Neuronal stem cell (in vitro differentiated cells): Measurements from ENCODE around the gene P3H1.
A peak's percentile ranks its signal among the peaks of the same experiment; 100 is the strongest.

Experiments used
- DNase-seq: peaks from one replicate; pipeline ENCODE4 v3.0.0-alpha.2; 2013; ENCODE audit warnings: low spot score
- H2AFZ ChIP-seq: one replicate; pipeline ENCODE4 v1.6.1; 2013; ENCODE audit warnings: mild to moderate bottlenecking, low read length, inconsistent platforms
- H2AK5ac ChIP-seq: 2 replicates; pipeline ENCODE4 v1.6.1; 2013; ENCODE audit warnings: low read depth, mild to moderate bottlenecking, inconsistent platforms, low read length, moderate library complexity, mixed read lengths
- H2BK120ac ChIP-seq: 2 replicates; pipeline ENCODE4 v1.6.1; 2013; ENCODE audit warnings: low read depth, mild to moderate bottlenecking, inconsistent platforms, low read length, moderate library complexity, mixed read lengths
- H2BK12ac ChIP-seq: one replicate; pipeline ENCODE4 v1.6.1; 2013; ENCODE audit warnings: low read length, inconsistent platforms
- H2BK15ac ChIP-seq: 2 replicates; pipeline ENCODE4 v1.6.1; 2013; ENCODE audit warnings: mild to moderate bottlenecking, low read length, inconsistent platforms, mixed read lengths
- H2BK5ac ChIP-seq: one replicate; pipeline ENCODE4 v1.6.1; 2013; ENCODE audit warnings: inconsistent platforms, mild to moderate bottlenecking, low read length, moderate library complexity
- H3K14ac ChIP-seq: one replicate; pipeline ENCODE4 v1.6.1; 2013; ENCODE audit warnings: low read length, inconsistent platforms
- H3K18ac ChIP-seq: 2 replicates; pipeline ENCODE4 v1.6.1; 2013; ENCODE audit warnings: low read length, inconsistent platforms
- H3K23ac ChIP-seq: 2 replicates; pipeline ENCODE4 v1.6.1; 2013; ENCODE audit warnings: low read depth, mild to moderate bottlenecking, mixed read lengths, low read length, inconsistent platforms; ENCODE audit not compliant: poor library complexity
- H3K27ac ChIP-seq: replicated peaks from 3 replicates; pipeline ENCODE4 v1.5.1; 2013; ENCODE audit warnings: low read length, inconsistent platforms
- H3K27me3 ChIP-seq, 3 experiments: 2 replicates each; pipeline ENCODE4 v1.6.1; 2013; ENCODE audit warnings: low read length in 3 of 3, mild to moderate bottlenecking in 2 of 3, inconsistent platforms in 1 of 3, low read depth in 1 of 3, mixed read lengths in 1 of 3, moderate library complexity in 1 of 3; ENCODE audit not compliant: control insufficient read depth in 3 of 3, insufficient read depth in 3 of 3
- H3K36me3 ChIP-seq, 2 donors: replicated peaks in 1 of 2; 2 replicates each; pipeline ENCODE4 v1.6.1; 2013; ENCODE audit warnings: low read length in 2 of 2; ENCODE audit not compliant: control insufficient read depth in 2 of 2, insufficient read depth in 2 of 2
- H3K4ac ChIP-seq: 2 replicates; pipeline ENCODE4 v1.6.1; 2013; ENCODE audit warnings: inconsistent platforms, mild to moderate bottlenecking, low read length, moderate library complexity
- H3K4me1 ChIP-seq, 2 donors: 1 replicate in 1 of 2; 2 replicates in 1 of 2; pipeline ENCODE4 v1.6.1; 2013; ENCODE audit warnings: low read length in 2 of 2, low read depth in 1 of 2; ENCODE audit not compliant: control insufficient read depth in 2 of 2, insufficient read depth in 1 of 2
- H3K4me2 ChIP-seq: one replicate; pipeline ENCODE4 v1.6.1; 2013; ENCODE audit warnings: mild to moderate bottlenecking, low read length, inconsistent platforms; ENCODE audit not compliant: insufficient read depth, poor library complexity, severe bottlenecking
- H3K4me3 ChIP-seq, 2 donors: 2 replicates each; pipeline ENCODE4 v1.5.1; 2013; ENCODE audit warnings: low read length in 2 of 2, mild to moderate bottlenecking in 2 of 2, inconsistent platforms in 1 of 2, moderate library complexity in 1 of 2
- H3K79me1 ChIP-seq: one replicate; pipeline ENCODE4 v1.6.1; 2013; ENCODE audit warnings: low read depth, mild to moderate bottlenecking, inconsistent platforms, low read length, moderate library complexity
- H3K9ac ChIP-seq: one replicate; pipeline ENCODE4 v1.6.1; 2013; ENCODE audit warnings: mild to moderate bottlenecking, low read depth, low read length, inconsistent platforms; ENCODE audit not compliant: poor library complexity
- H3K9me3 ChIP-seq, 2 donors: replicated peaks in 1 of 2; 2 replicates each; pipeline versions ENCODE3 to v1.6.1; 2013; ENCODE audit warnings: low read length in 2 of 2, mild to moderate bottlenecking in 2 of 2, inconsistent platforms in 1 of 2, low read depth in 1 of 2, mixed read lengths in 1 of 2, moderate library complexity in 1 of 2; ENCODE audit not compliant: control insufficient read depth in 2 of 2, insufficient read depth in 1 of 2
- H4K8ac ChIP-seq: one replicate; pipeline ENCODE4 v1.6.1; 2013; ENCODE audit warnings: low read depth, mild to moderate bottlenecking, inconsistent platforms, low read length, moderate library complexity
- H4K91ac ChIP-seq: one replicate; pipeline ENCODE4 v1.6.1; 2013; ENCODE audit warnings: low read length, low read depth, mild to moderate bottlenecking, inconsistent platforms; ENCODE audit not compliant: poor library complexity
- WGBS, 2 donors: extraction: QIAGEN DNeasy Blood & Tissue Kit; methylation state at CpG; one replicate each; pipeline ENCODE4 v1.1.7; 2013; ENCODE audit warnings: missing lambda C conversion rate in 2 of 2, mixed read lengths in 1 of 2; ENCODE audit not compliant: insufficient read length in 2 of 2, insufficient replicate concordance in 1 of 2; ENCODE audit errors: extremely low coverage in 2 of 2; 5-methylcytosine and 5-hydroxymethylcytosine counted together

Gene P3H1

GRCh38 chr1:42786097-42786496 lies 19.3 kb upstream of the P3H1 start:
- Histone ChIP-seq H3K27me3 (peaks cover 0 to 2% (median 0%) of the 10 kb centered on the region in 3 experiments), H3K9ac (no peak overlapping the region), H3K4me2 (no peak overlapping the region), H3K4me1 (peaks cover 0 to 2% of the 10 kb centered on the region in 2 donors), H3K9me3 (no peaks in the 10 kb centered on the region), H2BK15ac (no peak overlapping the region), H3K4me3 (no peak overlapping the region), H4K91ac (no peak overlapping the region), H3K18ac (no peak overlapping the region), H3K27ac (no peak overlapping the region), H3K23ac (no peak overlapping the region), H2BK12ac (no peak overlapping the region), H3K4ac (no peak overlapping the region), H3K14ac (no peak overlapping the region), H2AFZ (no peak overlapping the region), H2BK120ac (no peak overlapping the region), H2AK5ac (no peak overlapping the region), H3K36me3 (peaks cover 3 to 32% of the 10 kb centered on the region in 2 donors), H3K79me1 (no peaks in the 10 kb centered on the region), H2BK5ac (no peak overlapping the region), H4K8ac (no peak overlapping the region)
- WGBS, 2 donors, result no CpG with 5 or more reads among the region's 5 CpGs
- no peak for DNase-seq

GRCh38 chr1:42784946-42785693 lies 18.3 kb upstream of the P3H1 start, which contains the start of gene TMEM269:
TSS of gene TMEM269 (plus strand) at chr1:42784991. CDS start at chr1:42789894, 4,903 bp downstream.
- H3K9me3 ChIP-seq, result no peaks in the 10 kb centered on the region
- H4K91ac ChIP-seq, result no peak within 1 kb of the TSS
- no peak within 1 kb of the TSS for H4K8ac ChIP-seq
- peak within 1 kb of the TSS; percentile 61 for H2AK5ac ChIP-seq
- peaks cover 0 to 2% (median 0%) of the 10 kb centered on the region in 3 experiments for H3K27me3 ChIP-seq
- H3K4me2 ChIP-seq, result no peak within 1 kb of the TSS
- H3K9ac ChIP-seq, result peak within 1 kb of the TSS; percentile 55
- peak within 1 kb of the TSS; percentile 78 for H2BK5ac ChIP-seq
- no peak within 1 kb of the TSS for H3K4ac ChIP-seq
- WGBS, 2 donors, result no CpG with 5 or more reads among the region's 54 CpGs
- H3K79me1 ChIP-seq, result no peaks in the 10 kb centered on the region
- no peak within 1 kb of the TSS for H2AFZ ChIP-seq
- no peak within 1 kb of the TSS for H2BK120ac ChIP-seq
- no peak for DNase-seq
- peaks cover 9 to 42% of the 10 kb centered on the region in 2 donors for H3K36me3 ChIP-seq
- H3K23ac ChIP-seq, result peak within 1 kb of the TSS; percentile 44
- H2BK15ac ChIP-seq, result no peak within 1 kb of the TSS
- H3K4me3 ChIP-seq, result no peak within 1 kb of the TSS
- H3K18ac ChIP-seq, result peak within 1 kb of the TSS; percentile 21
- peaks cover 0 to 2% of the 10 kb centered on the region in 2 donors for H3K4me1 ChIP-seq
- peak within 1 kb of the TSS; percentile 17 for H3K14ac ChIP-seq
- no peak within 1 kb of the TSS for H3K27ac ChIP-seq
- H2BK12ac ChIP-seq, result no peak within 1 kb of the TSS

- Histone ChIP-seq H3K23ac (no peak overlapping the region), H3K4me3 (no peak overlapping the region), H3K27ac (no peak overlapping the region), H2BK120ac (no peak overlapping the region), H2BK15ac (no peak overlapping the region), H2AK5ac (peak overlapping the region; percentile 61), H3K79me1 (no peaks in the 10 kb centered on the region), H3K9me3 (no peaks in the 10 kb centered on the region), H3K4me1 (peaks cover 0 to 2% of the 10 kb centered on the region in 2 donors), H2BK12ac (no peak overlapping the region), H3K4ac (no peak overlapping the region), H3K18ac (peak overlapping the region; percentile 21), H4K8ac (no peak overlapping the region), H3K27me3 (peaks cover 0 to 2% (median 0%) of the 10 kb centered on the region in 3 experiments), H3K9ac (no peak overlapping the region), H3K4me2 (no peak overlapping the region), H2AFZ (no peak overlapping the region), H3K14ac (peak overlapping the region; percentile 17), H3K36me3 (peaks cover 9 to 47% of the 10 kb centered on the region in 2 donors), H2BK5ac (peak overlapping the region; percentile 78), H4K91ac (no peak overlapping the region)
- WGBS, 2 donors, result no CpG with 5 or more reads among the region's 18 CpGs
- DNase-seq, result no peak
Observed at GRCh38 chr1:42784547-42784945, 17.7 kb upstream of the P3H1 start.

- Histone ChIP-seq H3K18ac (no peak overlapping the region), H2BK15ac (no peak overlapping the region), H3K4me1 (peaks cover 0 to 2% of the 10 kb centered on the region in 2 donors), H4K91ac (no peak overlapping the region), H3K23ac (no peak overlapping the region), H3K9ac (no peak overlapping the region), H3K9me3 (no peaks in the 10 kb centered on the region), H3K4ac (no peak overlapping the region), H2BK5ac (no peak overlapping the region), H3K14ac (no peak overlapping the region), H3K4me3 (no peak overlapping the region), H2AFZ (no peak overlapping the region), H2BK120ac (no peak overlapping the region), H3K79me1 (no peaks in the 10 kb centered on the region), H3K36me3 (peaks cover 9 to 60% of the 10 kb centered on the region in 2 donors), H3K27me3 (peaks cover 0 to 2% (median 0%) of the 10 kb centered on the region in 3 experiments), H3K4me2 (no peak overlapping the region), H4K8ac (no peak overlapping the region), H2AK5ac (no peak overlapping the region), H3K27ac (no peak overlapping the region), H2BK12ac (no peak overlapping the region)
- no peak for DNase-seq
- WGBS, 2 donors, result no CpG with 5 or more reads among the region's 2 CpGs
Observed at GRCh38 chr1:42783092-42783491, 16.3 kb upstream of the P3H1 start.
